AG09319 (cell line): ENCODE data around the gene SLC30A3.
A peak's percentile ranks its signal among the peaks of the same experiment; 100 is the strongest.

Source experiments
- DNase-seq: peaks from one replicate; pipeline ENCODE4 v3.0.0-alpha.2; 2010; ENCODE audit warnings: low read depth; ENCODE audit errors: extremely low read depth
- CTCF ChIP-seq: IDR thresholded peaks from 2 replicates; pipeline ENCODE4 v1.5.1; 2011; ENCODE audit warnings: low read depth, mild to moderate bottlenecking, inconsistent platforms, low read length, moderate library complexity

Gene SLC30A3

GRCh38 chr2:27212626-27213471 lies 50.0 kb downstream of the SLC30A3 start:
- DNase-seq, result no peak

DNA sequence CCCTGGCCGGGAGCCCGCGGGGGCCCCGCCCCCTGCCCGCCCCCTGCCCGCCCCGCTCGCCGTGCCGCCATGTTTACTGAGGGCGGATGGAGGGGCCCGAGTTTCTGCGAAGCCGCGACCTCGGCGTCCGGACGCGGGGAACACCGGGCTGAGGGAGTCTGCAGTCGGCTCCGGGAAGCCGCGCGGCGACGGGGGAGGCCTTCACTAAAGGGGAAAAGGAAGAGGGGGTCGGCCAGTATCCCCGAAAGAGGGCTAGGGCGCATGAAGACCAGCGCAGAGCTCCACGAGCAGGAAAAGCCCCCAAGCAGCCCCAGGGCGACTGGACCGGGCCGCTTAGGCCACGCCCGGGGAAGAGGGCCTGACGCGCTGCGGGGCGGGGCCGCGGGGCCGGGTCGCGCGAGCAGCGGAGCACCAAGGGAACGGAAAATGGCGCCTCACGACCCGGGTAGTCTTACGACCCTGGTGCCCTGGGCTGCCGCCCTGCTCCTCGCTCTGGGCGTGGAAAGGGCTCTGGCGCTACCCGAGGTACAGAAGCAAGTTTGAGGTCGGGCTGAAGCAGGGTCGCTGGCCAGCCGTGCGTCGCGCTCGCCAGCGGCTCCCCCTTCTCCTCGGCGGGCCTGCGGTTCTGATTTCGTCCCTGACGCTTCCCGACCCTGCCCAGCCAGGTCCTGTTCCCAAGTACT lies 50.8 kb downstream of the SLC30A3 start, which contains the start of the genes ATRAID and SLC5A6:
ATRAID (plus strand) TSS at position 99 of the 683 bp plus-strand sequence; CDS start at position 427, 328 bp downstream.
SLC5A6 (minus strand) TSS at position 326 of the 683 bp plus-strand sequence. CDS start 4,618 bp downstream, outside the sequence.
- peak; percentile 72 for DNase-seq
- no peak for TF ChIP-seq CTCF

More at GRCh38 chr2:27212626-27213471, 50.0 kb downstream of the SLC30A3 start:
- no peak for TF ChIP-seq CTCF

DNA sequence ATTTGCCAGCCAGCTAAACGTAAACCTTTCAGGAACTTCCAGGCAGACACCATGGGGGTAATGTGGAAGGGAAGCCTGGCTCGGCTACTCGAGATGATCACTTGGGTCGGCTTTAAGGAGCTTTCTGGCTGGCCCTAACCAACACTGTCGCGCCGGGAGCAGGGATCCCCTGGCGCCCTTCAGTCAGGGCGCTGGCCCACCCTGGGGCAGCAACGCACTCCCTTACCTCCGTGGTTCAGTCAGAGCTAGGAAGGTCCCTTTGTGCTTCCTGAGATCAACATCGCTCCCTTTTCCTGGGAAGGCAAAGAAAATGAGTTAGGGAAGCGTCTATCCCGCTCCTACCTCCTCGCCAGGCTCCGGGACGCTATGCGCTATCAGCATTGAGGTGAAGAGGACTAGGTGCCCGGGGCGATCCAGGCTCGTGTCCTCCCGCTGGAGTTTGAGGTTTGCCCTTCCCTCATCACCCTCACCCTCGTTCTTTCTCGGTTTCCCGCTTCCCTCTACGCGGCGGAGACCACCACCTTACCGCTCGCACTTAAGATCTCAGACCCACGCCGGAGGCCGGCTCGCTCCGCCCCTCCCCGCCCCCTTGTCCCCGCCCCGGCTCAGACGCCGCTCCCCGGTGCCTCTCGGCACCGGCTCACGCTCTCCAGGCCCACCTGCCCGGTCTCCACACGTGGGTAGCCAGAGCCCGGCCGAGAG lies 51.5 kb downstream of the SLC30A3 start:
- TF ChIP-seq CTCF, result no peak
- no peak for DNase-seq

DNA sequence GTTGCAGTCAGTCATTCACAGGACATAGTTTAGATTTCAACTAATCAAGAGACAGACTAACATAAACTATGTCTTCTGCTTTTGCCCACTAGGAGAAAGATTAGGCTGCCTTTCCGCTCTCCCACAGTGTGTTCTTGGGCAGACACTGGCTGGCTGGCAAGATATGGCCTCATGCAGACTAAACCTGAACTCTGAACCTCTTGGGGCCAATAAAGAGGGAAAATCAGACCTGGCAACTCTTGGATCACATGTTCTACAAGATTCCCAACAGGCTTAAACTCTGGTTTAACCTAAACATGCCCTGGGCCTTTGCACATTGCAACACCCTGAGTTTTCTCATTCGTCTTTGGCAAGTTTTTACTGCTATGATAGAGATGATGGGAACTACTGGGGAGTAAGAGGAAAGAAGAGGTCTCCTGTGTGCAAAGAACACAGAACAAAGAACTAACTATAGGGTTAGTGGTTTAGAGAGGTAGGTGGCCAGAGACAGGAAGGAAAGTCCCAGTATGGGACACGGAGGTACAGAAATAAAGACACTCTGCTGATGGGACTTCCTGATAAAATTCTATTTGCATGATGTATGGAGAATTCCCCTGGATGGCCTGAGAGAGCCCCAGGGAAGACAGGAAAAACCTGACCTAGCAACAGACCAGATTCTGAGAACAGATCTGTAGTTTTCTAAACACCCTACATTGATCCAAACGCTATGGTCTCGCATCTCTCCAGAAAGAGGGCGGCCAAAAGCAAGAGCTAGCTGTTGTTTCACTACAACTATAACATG lies 53.0 kb downstream of the SLC30A3 start:
- DNase-seq, result no peak
- TF ChIP-seq CTCF, result no peak

- no peak for TF ChIP-seq CTCF
- no peak for DNase-seq
Observed at GRCh38 chr2:27208486-27209050, 54.3 kb downstream of the SLC30A3 start.

- DNase-seq, result no peak
- no peak for TF ChIP-seq CTCF
Observed at GRCh38 chr2:27206346-27206745, 56.5 kb downstream of the SLC30A3 start.
